GM18498 (cell line): ENCODE data around the gene NAT14.
"Not testable (repeated sequence)": the region's sequence is repeated elsewhere in the genome, so short reads cannot be mapped to it uniquely, and the experiment has no call there.

ENCODE experiments used
- ATAC-seq: cut with Tn5 transposase; IDR thresholded peaks from one replicate; pipeline ENCODE4 v1.9.1; 2021; ENCODE audit warnings: mild to moderate bottlenecking, moderate library complexity; ENCODE audit not compliant: unreplicated experiment

Gene NAT14

DNA sequence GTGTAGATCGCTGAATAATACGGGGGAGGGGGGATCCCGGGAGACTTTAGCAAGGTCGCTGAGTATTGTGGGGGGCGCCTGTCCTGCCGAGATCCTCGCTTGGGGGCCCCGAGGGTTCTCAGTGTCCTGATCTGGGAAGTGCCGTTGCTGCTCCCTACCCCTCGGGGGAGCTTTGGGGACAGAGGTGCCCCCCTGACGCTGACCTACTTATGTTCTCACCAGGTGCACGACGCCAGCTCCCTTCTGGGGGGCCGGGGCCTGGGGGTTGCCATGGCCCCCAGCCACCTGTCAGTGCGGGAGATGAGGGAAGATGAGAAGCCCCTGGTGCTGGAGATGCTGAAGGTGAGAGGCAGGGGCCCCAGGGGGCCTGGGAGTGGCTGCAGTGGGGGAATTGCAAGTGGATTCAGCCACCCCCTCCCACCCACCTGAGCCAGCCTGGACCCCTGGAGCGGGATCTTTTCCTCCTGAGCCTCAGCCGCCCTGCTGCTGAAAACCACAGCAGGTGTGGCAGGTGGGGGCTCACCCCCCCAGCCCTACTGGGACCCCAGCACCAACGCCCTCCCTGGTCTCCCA is 537 bp downstream of the NAT14 start:
- no peak for ATAC-seq

DNA sequence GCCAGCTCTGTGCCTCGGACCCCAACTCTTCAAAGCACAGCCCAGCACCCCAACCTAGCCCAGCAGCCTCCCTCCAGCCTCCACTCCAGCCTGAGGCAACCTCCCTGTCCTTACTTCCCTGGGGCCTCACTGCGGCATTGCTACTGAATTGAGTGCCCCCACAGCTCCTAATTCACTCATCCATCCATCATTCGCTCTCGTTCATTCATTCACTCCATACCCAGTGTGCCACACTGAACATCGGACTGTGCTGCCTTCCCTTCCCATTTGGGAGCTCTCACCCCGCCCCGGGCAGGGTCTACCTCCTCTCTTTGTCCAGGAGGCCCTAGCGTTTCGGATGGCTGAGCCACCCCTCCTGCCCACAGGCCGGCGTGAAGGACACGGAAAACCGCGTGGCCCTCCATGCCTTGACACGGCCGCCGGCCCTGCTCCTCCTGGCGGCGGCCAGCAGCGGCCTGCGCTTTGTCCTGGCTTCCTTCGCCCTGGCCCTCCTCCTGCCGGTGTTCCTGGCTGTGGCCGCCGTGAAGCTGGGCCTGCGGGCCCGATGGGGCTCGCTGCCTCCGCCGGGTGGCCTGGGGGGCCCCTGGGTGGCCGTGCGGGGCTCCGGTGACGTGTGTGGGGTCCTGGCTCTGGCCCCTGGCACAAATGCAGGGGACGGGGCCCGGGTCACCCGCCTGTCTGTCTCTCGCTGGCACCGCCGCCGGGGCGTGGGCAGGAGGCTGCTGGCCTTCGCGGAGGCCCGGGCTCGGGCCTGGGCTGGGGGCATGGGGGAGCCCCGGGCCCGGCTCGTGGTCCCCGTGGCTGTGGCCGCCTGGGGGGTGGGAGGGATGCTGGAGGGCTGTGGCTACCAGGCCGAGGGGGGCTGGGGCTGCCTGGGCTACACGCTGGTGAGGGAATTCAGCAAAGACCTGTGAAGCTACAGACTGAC is 1.3 kb downstream of the NAT14 start:
- no peak for ATAC-seq

DNA sequence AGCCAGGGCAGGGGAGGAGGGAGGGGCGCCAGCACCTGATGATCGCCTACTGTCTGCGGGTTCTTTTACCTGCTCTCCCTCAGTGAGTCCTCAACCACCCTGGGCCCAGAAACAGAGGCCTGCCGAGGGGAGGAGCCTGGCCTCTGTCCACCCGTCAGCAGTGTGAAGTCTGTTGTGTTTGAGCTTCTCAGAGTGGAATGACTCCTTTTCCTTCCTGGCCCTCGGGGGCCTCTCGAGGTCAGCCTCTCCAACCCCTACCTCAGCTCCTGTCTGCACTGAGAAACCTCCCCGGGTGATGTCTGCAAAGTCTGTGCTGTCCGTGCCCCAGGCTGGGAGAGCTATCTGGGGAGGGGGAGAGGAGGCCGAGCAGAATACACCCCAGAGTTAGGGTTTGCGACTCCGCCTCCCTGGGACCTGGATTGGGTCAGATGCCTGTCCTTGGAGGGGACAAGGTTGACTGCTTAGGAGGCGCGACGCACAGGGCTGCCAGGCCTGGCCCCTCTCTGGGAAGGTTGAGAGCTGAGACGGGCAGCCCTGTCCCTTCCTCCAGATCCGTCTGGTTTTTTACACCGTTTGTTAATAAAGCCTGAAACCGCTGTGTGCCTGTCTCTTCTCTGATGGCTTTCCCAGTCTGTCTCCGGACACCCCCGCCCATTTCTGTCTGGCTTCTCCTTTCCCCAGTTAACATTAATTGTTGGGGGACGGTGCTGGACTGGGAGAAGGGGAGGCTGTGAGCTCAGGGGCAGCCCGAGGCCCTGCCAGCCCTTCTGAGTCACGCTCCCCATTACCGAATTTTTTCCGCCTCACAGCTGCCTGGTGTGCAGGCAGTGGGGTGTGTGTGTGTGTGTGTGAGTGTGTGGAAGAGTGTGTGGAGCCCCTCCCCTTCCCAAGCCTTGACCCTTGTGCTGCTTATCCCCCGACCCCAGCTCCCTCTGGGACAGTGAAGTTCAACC is 2.3 kb downstream of the NAT14 start:
- ATAC-seq: no peak

DNA sequence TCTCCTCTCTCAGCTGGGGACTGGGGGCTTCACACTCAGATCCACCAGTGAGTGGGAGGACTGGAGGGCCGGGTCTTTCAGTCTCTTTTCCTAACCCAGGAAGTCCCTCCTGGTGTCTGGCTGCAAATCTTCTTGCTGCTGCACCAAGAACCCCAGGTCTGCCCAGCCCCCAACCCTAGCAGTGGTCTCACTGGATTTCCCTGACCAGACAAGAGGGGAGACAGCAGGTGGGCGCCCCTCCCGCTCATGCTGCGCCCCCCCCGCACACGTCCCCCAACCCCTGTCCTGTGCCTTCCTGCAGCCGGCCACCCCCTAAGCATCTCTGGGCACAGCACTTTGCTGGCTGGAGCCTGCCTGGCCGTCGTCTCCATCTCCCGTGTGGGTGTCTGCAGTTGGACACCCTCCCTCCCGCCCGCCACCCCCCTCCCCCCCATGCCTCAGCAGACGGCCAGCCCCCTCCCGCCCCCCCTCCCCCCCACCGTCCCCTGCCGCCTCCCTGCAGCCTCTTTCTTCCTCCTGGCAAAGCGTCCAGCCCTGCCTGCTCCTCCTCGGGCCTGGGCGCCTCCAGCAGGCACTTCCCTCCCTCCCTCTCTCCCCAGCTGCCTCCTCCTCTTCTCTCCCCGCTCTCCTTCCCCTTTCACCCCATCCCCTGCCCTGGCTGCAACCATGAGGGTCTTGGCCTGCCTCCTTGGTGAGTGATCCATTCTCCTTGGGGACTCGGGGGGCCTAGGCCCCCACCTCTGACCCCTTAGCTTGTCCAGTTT is 3.1 kb downstream of the NAT14 start, which contains the start of gene SSC5D:
SSC5D (plus strand) TSS at position 513 of the 764 bp plus-strand sequence; CDS start at position 667, 154 bp downstream.
- ATAC-seq: no peak

DNA sequence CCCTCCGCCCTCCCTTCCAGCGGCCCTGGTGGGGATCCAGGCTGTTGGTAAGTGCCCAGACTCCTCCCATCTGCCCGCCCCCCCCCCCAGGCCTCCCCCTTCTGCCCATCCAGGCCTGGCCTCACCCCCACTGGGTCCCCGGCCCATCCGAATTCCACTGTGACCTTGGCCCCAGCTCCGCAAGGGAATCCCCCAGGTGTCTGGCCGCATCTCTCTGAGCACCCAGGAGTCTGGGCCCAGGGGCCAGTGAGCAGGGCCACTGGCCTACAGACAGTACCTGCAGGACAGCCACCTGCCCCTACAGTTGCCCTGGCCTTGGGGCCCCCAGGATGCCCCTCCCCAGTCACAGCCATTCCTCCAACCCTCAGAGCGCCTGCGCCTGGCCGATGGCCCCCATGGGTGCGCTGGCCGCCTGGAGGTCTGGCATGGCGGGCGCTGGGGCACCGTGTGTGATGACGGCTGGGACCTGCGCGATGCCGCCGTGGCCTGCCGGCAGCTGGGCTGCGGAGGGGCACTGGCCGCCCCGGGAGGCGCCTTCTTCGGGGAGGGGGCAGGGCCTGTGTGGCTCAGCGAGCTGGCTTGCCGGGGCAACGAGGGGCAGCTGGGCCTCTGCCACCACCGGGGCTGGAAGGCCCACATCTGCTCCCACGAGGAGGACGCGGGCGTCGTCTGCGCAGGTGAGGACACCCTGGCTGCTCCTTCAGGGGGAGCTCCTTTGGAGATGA is 4.2 kb downstream of the NAT14 start:
- ATAC-seq: no peak

DNA sequence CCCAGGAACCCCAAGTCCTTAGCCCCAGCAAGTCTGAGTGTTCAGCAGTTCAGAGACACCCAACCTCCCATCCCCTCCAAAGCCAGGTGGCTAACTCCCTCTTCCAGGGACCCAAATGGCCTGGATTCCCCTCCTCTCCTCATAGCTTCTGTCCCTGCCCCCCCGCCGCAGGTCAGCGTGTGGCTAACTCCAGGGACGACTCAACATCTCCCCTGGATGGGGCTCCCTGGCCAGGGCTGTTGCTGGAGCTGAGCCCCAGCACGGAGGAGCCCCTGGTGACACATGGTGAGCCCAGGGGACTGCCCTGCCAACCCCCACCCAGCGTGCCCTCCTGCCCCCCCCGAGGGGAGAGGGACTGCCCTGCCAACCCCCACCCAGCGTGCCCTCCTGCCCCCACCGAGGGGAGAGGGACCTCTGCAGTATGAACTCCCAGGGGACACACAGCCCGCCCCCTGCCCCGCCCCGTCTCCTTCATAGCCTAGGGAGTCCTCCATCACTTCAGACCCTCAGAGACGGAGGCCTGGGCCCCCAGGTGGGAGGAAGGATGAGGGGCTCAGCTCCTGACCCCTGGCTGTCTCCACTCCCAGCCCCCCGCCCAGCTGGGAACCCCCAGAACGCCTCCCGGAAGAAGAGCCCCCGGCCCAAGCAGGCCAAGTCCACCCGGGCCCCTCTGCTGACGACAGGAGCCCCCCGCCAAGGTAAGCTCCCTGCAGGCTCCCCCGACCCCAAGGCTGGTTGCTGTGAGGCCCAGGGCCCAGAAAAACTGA is 4.9 kb downstream of the NAT14 start:
- ATAC-seq: no peak

DNA sequence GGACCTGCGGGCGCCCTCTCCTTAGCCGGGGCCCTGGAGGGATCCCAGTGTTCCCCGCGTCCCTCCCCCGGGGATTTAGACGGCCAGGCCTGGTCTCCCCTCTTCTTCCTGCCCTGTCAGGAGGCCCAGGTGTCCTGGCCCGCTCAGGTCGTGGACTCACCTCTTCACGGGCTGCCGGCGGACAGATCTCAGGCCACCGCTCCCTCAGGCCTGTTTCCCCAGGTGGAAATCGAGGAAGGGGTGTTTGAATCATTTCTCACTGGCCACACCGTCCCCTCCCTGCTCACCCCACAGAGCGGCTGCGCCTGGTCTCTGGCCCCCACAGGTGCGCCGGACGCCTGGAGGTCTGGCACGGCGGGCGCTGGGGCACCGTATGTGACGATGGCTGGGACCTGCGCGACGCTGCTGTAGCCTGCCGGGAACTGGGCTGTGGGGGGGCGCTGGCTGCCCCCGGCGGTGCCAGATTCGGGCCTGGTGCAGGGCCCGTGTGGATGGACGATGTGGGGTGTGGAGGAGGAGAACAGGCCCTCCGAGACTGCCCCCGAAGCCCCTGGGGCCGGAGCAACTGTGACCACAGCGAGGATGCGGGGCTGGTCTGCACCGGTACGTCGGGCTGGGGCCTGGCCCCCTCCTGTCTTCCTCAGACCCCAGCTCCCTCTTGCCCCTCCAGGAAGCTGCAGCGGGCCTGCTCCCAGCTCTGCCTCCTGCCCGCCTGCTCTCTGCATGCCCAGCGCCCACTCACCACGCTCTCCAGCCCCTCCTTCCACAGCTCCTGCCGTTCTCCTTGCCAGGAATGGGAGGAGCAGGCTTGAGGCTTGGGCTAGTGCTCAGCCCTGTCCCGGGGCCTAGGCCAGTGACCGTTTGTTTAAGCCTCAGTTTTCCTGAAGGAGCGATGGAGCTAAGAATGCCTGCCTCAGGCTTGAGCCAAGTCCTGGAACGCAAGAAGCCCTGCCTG is 5.8 kb downstream of the NAT14 start:
- ATAC-seq: no peak

DNA sequence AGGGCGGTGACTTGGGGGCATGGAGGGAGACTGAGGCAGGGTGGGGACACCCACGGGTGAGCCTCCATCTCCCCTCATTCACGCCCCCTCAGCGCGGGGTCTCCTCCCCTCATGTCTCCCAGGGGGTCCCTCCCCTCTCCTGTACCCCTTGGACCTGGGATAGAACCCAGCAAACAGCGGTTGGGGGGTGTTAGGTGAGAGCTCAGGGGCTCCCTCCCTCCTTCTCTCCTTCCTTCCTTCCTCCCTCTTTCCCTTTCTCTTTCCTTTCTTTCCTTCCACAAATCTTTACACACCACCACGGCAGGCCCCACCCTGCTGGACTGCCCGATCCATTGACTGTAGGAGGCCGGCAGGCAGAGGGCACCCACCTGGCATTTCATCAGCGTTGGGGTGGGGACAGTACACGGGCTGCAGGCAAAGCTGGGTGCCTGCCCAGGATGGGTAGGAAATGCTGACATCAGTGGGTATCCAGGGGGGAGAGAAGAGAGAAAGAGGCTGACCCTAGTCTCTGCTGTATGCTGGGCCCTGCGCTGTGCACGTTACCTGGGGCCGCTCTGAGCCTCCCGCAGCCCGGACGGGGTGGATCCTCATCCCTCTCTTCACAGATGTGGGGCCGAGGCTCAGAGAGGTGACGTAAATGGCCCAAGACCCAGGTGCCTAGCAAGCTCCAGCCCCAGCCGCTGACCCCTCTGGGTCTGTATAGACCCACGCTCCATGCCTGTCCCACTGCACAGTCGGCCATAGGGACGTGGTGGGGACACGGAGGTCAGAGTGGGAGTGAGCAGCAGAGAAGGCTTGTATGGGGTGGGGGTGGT is 6.8 kb downstream of the NAT14 start:
- no peak for ATAC-seq

DNA sequence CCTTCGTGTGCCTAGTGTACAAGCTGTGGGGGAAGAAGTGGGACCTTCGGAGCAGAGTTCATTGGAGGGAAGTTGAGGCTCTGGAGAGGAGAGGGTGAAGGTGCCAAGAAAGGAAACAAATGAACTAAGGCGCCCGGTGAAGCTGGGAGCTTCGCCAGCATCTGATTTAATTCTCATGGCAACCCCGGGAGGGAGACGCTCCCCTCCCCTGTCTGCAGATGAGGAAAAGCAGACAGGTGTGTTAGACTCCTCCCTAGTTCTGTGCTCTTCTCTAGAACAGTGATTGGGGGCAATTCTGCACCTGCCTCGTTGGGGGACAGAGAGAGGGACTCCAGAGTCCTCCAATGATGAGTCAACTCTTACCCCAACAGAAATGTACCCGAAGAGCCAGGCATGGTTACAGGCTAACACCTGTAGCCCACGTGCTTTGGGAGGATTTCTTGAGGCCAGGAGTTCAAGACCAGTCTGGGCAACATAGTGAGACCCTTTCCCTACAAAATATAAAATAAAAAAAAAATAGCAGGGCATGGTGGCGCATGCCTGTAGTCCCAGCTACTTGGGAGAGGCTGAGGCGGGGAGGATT is 7.5 kb downstream of the NAT14 start:
- ATAC-seq: no peak

DNA sequence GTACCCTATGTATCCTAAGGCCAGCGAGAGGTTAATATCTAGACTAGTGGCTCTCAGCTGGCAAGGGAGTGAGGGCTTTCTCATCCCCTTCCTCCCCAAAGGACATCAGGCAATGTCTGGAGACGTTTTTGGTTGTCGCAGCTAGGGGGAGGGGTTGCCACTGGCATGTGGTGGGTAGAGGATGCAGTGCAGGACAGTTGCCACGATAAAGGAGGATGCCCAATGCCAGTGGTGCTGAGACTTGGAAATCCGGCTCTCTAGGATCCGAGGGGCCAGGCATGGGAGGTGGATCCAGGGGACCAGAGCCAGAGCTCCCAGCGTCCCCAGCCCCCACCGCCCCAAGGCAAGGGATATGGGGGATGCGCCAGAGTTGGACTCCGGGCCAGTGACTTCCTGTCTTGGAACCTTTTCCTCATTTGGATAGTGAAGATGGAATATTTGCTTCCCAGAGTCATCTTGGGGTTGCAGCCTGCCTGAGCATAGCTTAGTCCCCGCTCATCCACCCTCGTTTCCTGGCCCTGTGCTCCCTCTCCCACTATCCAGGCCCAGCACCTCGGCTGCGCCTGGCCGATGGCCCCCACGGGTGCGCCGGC is 8.2 kb downstream of the NAT14 start:
- no peak for ATAC-seq

DNA sequence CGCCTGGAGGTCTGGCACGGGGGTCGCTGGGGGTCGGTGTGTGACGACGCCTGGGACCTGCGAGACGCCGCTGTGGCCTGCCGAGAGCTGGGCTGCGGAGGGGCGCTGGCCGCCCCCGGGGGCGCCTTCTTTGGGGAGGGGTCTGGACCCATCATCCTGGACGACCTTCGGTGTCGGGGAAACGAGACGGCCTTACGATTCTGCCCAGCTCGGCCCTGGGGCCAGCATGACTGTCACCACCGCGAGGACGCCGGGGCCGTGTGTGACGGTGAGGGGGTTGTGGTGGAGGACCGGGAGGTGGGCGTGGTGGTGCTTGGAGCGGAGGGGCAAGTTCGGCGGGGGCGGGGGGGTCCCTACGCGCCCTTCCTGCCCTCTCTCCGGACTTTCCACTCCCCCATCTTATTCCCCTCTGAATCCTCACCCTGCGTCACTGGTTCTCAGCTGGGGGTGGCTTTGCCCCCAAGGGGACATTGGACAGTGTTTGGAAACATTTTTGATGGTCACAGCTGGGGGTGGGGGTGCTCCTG is 8.7 kb downstream of the NAT14 start:
- ATAC-seq: no peak

DNA sequence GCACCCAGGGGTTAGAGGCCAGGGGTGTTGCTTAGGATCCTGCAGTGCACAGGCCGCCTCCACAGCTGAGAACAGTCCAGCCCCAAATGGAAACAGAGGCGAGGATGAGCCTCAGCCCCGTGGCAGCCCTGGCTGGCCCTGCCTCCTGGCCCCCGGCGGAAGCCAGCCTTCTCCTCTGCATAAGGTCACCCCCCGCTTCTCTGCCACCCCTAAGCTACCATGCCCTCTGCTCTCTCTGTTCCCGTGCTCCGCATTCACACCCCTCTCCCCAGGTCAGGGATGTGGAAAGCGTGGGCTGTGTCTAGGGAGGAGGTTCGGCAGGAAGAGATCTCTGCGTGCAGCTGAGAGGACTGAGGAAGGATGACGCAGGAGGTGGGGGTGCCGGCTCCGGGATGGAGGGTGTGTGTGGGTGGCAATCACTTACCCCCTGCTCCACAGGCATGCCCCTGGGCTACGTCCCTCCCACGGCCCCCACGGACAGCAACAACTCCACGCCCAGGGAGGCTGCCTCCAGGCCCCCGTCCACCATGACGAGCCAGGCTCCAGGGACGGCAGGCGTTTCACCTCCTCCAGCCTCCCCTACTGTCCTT is 9.3 kb downstream of the NAT14 start:
- ATAC-seq: no peak

DNA sequence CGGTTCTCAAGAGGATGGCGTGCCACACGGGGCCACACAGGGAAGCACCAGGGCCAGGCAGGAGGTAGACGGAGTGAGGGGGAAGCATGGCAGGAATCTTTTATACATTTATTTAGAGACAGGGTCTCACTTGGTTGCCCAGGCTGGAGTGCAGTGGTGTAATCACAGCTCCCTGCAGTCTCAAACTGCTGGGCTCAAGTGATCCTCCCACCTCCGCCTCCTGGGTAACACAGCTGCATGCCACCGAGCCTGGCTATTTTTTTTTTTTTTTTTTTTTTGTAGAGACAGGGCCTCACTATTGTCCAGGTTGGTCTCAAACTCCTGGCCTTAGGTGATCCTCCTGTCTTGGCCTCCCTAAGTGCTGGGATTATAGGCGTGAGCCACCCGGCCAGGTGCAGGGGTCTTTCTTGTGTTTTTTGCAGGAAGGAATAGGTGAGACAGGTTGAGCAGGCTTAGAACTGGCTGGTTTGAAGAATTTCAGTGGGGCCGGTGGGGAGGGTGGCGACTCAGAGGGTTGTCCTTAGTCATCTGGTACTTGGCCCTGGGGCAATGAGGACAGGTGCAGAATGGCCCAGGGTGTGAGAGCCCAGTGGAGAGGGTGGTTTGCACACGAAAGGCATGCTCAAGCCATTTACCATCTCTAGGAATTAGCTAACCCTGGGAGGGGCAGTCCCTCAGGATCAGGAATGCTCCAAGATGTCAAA is 10.8 kb downstream of the NAT14 start:
- ATAC-seq: no peak

DNA sequence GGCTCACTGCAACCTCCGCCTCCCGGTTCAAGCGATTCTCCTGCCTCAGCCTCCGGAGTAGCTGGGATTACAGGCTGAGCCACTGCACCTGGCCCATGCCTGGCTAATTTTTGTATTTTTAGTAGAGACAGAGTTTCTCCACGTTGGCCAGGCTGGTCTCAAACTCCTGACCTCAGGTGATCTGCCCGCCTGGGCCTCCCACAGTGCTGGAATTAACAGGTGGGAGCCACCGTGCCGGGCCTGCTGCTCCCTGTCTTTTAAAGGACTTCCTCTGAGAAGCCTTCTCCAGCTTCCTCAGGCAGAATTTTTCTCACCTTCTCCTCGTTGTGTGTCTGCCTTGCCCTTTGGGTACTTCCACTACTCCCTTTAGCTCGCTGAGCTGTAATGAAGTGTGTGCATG is 11.8 kb downstream of the NAT14 start:
- ATAC-seq: not testable (repeated sequence)

DNA sequence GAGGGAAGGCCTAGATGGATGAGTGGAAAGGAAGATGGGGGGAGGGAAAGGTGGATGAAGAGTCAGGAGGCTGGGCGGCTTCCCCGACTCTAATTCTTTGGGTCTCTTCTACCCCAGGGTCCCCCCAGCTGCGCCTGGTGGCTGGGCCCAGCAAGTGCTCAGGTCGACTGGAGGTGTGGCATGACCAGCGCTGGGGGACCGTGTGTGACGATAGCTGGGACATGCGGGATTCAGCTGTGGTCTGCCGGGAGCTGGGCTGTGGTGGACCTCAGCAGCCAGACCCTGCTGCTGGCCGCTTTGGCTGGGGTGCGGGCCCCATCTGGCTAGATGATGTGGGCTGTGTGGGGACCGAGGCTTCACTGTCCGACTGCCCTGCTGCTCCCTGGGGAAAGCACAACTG is 12.8 kb downstream of the NAT14 start:
- ATAC-seq: no peak
